OCI-LY3 (cell line): Measurements from ENCODE around the gene TM9SF4.

Experiments
- CTCF ChIP-seq: fragments of 200-600, 300-600 bp; sonication (generic); IDR thresholded peaks from 2 replicates; pipeline ENCODE4 v1.5.1; 2014; ENCODE audit warnings: antibody characterized with exemption, low read length, low read depth
- EZH2phosphoT487 ChIP-seq: fragments of 200-600 bp; shearing (Covaris generic); IDR thresholded peaks from 2 replicates; pipeline ENCODE4 v1.6.1; 2018; ENCODE audit warnings: antibody characterized with exemption, mixed run types, low read depth

- TF ChIP-seq CTCF (no peak), EZH2phosphoT487 (no peak)
These were observed 50.8 kb downstream of the TM9SF4 start for GRCh38 chr20:32160341-32160740.
